HepG2 (cell line): ENCODE measurements around the gene RAI14.

Experiments
- CEBPG ChIP-seq: IDR thresholded peaks from 2 replicates; pipeline ENCODE4 v1.6.1; 2016
- KLF13 ChIP-seq: sonication (generic); formaldehyde crosslinking; IDR thresholded peaks from 2 replicates; pipeline ENCODE4 v1.4.0; 2020; ENCODE audit warnings: mild to moderate bottlenecking, missing genetic modification reagents
- NFE2 ChIP-seq: sonication (generic); formaldehyde crosslinking; IDR thresholded peaks from 2 replicates; pipeline ENCODE4 v1.4.0; 2020; ENCODE audit warnings: missing genetic modification reagents
- NFYB ChIP-seq: sonication (generic); formaldehyde crosslinking; IDR thresholded peaks from 2 replicates; pipeline ENCODE4 v1.4.0; 2020; ENCODE audit warnings: missing genetic modification reagents
- SMARCC2 ChIP-seq: fragments of 450-650 bp; IDR thresholded peaks from 2 replicates; pipeline ENCODE4 v1.6.1; 2017; ENCODE audit warnings: antibody characterized with exemption, mild to moderate bottlenecking
- SMC3 ChIP-seq: IDR thresholded peaks from 2 replicates; pipeline ENCODE4 v1.6.1; 2011; ENCODE audit warnings: low read length, improper control_type of control experiment
- ZIK1 ChIP-seq: sonication (generic); formaldehyde crosslinking; IDR thresholded peaks from 2 replicates; pipeline ENCODE4 v1.5.0; 2020; ENCODE audit warnings: mild to moderate bottlenecking, low read depth, missing genetic modification reagents, borderline replicate concordance
- ZNF234 ChIP-seq: sonication (generic); formaldehyde crosslinking; conservative IDR thresholded peaks from 2 replicates; pipeline ENCODE4 v1.5.1; 2020; ENCODE audit warnings: mild to moderate bottlenecking, missing genetic modification reagents
- ZNF547 ChIP-seq: sonication (generic); formaldehyde crosslinking; IDR thresholded peaks from 2 replicates; pipeline ENCODE4 v1.5.1; 2020; ENCODE audit warnings: mild to moderate bottlenecking, missing genetic modification reagents
- TF ChIP-seq, protein P1 (sequence below): sonication (generic); formaldehyde crosslinking; IDR thresholded peaks from 2 replicates; pipeline ENCODE4 v1.5.1; 2020; ENCODE audit warnings: mild to moderate bottlenecking, missing genetic modification reagents, moderate library complexity
- TF ChIP-seq, protein P2 (sequence below): IDR thresholded peaks from 2 replicates; pipeline ENCODE4 v1.6.1; 2016
- TF ChIP-seq, protein P3 (sequence below): IDR thresholded peaks from 2 replicates; pipeline ENCODE4 v1.6.1; 2016; ENCODE audit warnings: missing compliant biosample characterization, missing genetic modification reagents, borderline replicate concordance

DNA sequence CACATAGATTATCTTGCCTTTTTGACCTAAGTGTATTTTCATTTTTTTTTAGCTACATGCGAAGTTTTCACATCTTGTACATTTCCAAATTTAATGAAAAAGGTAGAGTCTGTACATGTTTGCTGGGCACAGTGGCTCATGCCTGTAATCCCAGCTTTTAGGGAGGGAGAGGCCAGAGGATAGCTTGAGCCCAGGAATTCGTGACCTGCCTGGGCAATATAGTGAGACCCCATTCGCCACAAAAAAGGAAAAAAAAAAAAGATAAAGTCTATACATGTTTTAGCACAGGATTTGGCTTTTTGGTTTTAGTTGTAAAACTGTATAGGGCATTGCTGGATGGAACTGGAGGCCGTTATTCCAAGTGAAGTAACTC, 28.8 kb downstream of the RAI14 start:
- TF ChIP-seq ZNF547: no peak
- no peak for TF ChIP-seq SMC3
- no peak for TF ChIP-seq KLF13 (CRISPR knock-in tag)
- TF ChIP-seq ZIK1 (CRISPR knock-in tag): no peak
- TF ChIP-seq NFYB (CRISPR knock-in tag): no peak
- TF ChIP-seq NFE2 (CRISPR knock-in tag): no peak
- TF ChIP-seq, protein P1, sequence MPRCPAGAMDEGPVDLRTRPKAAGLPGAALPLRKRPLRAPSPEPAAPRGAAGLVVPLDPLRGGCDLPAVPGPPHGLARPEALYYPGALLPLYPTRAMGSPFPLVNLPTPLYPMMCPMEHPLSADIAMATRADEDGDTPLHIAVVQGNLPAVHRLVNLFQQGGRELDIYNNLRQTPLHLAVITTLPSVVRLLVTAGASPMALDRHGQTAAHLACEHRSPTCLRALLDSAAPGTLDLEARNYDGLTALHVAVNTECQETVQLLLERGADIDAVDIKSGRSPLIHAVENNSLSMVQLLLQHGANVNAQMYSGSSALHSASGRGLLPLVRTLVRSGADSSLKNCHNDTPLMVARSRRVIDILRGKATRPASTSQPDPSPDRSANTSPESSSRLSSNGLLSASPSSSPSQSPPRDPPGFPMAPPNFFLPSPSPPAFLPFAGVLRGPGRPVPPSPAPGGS (CRISPR knock-in tag): no peak
- TF ChIP-seq CEBPG (CRISPR knock-in tag): no peak
- TF ChIP-seq ZNF234 (CRISPR knock-in tag): no peak
- TF ChIP-seq SMARCC2: no peak
- TF ChIP-seq, protein P2, sequence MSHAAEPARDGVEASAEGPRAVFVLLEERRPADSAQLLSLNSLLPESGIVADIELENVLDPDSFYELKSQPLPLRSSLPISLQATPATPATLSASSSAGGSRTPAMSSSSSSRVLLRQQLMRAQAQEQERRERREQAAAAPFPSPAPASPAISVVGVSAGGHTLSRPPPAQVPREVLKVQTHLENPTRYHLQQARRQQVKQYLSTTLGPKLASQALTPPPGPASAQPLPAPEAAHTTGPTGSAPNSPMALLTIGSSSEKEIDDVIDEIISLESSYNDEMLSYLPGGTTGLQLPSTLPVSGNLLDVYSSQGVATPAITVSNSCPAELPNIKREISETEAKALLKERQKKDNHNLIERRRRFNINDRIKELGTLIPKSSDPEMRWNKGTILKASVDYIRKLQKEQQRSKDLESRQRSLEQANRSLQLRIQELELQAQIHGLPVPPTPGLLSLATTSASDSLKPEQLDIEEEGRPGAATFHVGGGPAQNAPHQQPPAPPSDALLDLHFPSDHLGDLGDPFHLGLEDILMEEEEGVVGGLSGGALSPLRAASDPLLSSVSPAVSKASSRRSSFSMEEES (CRISPR knock-in tag): no peak
- TF ChIP-seq, protein P3, sequence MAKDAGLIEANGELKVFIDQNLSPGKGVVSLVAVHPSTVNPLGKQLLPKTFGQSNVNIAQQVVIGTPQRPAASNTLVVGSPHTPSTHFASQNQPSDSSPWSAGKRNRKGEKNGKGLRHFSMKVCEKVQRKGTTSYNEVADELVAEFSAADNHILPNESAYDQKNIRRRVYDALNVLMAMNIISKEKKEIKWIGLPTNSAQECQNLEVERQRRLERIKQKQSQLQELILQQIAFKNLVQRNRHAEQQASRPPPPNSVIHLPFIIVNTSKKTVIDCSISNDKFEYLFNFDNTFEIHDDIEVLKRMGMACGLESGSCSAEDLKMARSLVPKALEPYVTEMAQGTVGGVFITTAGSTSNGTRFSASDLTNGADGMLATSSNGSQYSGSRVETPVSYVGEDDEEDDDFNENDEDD (CRISPR knock-in tag): no peak
